SU-DHL-6 (cell line): Measurements from ENCODE around the gene LILRA2.

Source experiments
- EZH2phosphoT487 ChIP-seq: fragments of 200-600 bp; sonication (generic), shearing (Covaris generic); conservative IDR thresholded peaks from 2 replicates; pipeline ENCODE4 v1.6.1; 2018; ENCODE audit warnings: mild to moderate bottlenecking, antibody characterized with exemption, low read length, moderate library complexity, mixed read lengths
- TF ChIP-seq, protein P1 (sequence below): fragments of 200-600 bp; sonication (generic); IDR thresholded peaks from one replicate; pipeline ENCODE4 v1.5.1; 2017; ENCODE audit warnings: antibody characterized with exemption, mild to moderate bottlenecking, low read length, moderate library complexity; ENCODE audit not compliant: insufficient read depth, poor library complexity, severe bottlenecking

DNA sequence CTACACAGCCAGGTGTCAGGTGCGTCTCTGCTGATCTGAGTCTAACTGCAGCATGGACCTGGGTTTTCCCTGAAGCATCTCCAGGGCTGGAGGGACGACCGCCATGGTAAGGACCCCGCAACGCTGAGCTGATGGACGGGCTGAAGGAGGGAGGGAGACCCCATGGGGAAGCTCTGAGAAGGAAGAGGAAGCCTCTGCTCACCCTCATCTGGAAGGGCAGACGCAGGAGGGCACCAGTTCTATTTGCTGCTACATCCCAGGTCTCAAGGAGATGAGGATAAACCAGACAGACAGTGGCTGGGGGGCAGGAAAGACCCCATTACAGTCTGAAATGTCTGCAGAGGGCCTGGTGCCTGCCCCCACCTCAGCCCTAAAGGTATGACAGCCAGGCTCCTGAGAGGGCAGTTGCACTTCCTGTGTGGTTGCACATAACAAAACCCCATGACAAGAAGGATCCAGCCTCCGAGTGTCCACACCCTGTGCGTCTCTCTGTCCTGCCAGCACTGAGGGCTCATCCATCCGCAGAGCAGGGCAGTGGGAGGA, at the start of gene LILRA2:
- TF ChIP-seq, protein P1, sequence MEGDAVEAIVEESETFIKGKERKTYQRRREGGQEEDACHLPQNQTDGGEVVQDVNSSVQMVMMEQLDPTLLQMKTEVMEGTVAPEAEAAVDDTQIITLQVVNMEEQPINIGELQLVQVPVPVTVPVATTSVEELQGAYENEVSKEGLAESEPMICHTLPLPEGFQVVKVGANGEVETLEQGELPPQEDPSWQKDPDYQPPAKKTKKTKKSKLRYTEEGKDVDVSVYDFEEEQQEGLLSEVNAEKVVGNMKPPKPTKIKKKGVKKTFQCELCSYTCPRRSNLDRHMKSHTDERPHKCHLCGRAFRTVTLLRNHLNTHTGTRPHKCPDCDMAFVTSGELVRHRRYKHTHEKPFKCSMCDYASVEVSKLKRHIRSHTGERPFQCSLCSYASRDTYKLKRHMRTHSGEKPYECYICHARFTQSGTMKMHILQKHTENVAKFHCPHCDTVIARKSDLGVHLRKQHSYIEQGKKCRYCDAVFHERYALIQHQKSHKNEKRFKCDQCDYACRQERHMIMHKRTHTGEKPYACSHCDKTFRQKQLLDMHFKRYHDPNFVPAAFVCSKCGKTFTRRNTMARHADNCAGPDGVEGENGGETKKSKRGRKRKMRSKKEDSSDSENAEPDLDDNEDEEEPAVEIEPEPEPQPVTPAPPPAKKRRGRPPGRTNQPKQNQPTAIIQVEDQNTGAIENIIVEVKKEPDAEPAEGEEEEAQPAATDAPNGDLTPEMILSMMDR = no peak
- no peak for TF ChIP-seq EZH2phosphoT487
